Activated T-cell treated with anti-CD3 and anti-CD28 coated beads, Interleukin-2, amount 50 U/mL, for 72 hours (primary cell): ENCODE data around the gene FMNL1. TPM values are rescaled to one million over a fixed set of nuclear protein-coding genes. Genes with fewer than 3 reads are reported as not detected.

Source experiments
- ATAC-seq, 2 donors: fragments of 150-1000 bp; cut with Tn5 transposase; replicated peaks in 1 of 2; 2 replicates each; pipeline ENCODE4 v1.10.0; 2021; ENCODE audit warnings: moderate library complexity in 2 of 2, mild to moderate bottlenecking in 1 of 2
- DNase-seq, 2 donors: peaks; one replicate each; pipeline ENCODE4 v3.0.0; 2021 to 2022; ENCODE audit warnings: mixed read lengths in 1 of 2
- H3K27ac Mint-ChIP-seq: one replicate; pipeline ENCODE4 v1.8.0; 2022; ENCODE audit warnings: mild to moderate bottlenecking, moderate library complexity, mixed read lengths
- H3K27me3 Mint-ChIP-seq: one replicate; pipeline ENCODE4 v1.8.0; 2022; ENCODE audit warnings: low read depth, mixed read lengths
- H3K36me3 Mint-ChIP-seq, 2 donors: one replicate each; pipeline ENCODE4 v1.8.0; 2022; ENCODE audit warnings: mixed read lengths in 2 of 2, mild to moderate bottlenecking in 1 of 2; ENCODE audit not compliant: insufficient read depth in 2 of 2
- H3K4me1 Mint-ChIP-seq: one replicate; pipeline ENCODE4 v1.8.0; 2022; ENCODE audit warnings: low read depth, mixed read lengths
- H3K4me3 Mint-ChIP-seq, 2 donors: one replicate each; pipeline ENCODE4 v1.8.0; 2022; ENCODE audit warnings: mild to moderate bottlenecking in 2 of 2, mixed read lengths in 2 of 2, moderate library complexity in 2 of 2
- H3K9me3 Mint-ChIP-seq, 2 donors: one replicate each; pipeline ENCODE4 v1.8.0; 2022; ENCODE audit warnings: mixed read lengths in 2 of 2
- total RNA-seq, 2 donors: library from RNA; stranded (reverse); gene quantifications; one replicate each; pipeline ENCODE4 v1.2.3, GENCODE V29; 2022

The FMNL1 gene
- total RNA-seq, 2 donors from 2014 or later: 559 to 689 TPM

DNA sequence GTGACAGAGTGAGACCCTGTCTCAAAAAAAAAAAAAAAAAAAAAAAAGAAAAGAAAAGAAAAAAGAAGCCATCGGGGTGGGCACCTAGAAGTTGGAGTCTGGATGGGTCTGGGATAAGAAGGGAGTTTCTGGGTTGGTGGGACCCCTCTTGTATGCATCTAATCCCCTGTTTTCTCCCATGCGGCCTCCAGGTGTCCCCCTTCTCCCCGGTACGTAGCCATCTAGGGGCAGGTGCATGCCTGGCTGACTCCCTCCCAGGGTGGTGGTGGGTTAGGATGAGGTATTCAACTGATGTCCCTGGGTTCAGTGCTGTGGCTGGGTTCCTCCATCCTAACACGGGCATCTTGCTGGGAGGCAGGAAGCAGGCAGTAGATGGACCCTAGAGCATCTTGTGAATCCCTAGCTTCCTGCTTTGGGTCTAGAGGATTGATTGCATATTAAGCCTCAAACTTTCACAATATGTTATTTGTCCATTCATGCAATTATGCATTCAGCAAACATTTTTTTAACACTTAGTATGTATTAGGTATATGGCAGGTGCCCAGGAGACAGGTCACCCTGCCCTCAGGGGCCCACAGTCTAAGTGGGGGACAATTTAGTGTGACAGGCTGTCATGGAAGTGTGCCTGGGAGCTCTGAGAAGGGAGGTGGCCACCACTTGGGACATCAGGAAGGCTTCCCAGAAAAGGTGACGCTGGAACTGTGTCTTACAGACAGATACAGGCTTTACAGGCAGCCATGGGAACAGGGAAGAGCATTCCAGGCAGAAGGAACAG lies 13.1 kb downstream of the FMNL1 start:
- peak overlapping the region; percentile 64 for H3K27ac Mint-ChIP-seq
- no peaks in the 10 kb centered on the region for H3K27me3 Mint-ChIP-seq
- ATAC-seq (peak; percentile 37 to 48), DNase-seq (peak; percentile 43 to 59)
- H3K4me1 Mint-ChIP-seq: peaks cover 86% of the 10 kb centered on the region
- H3K4me3 Mint-ChIP-seq: peak overlapping the region; percentile 48 to 61
- no peaks in the 10 kb centered on the region for H3K9me3 Mint-ChIP-seq
- H3K36me3 Mint-ChIP-seq: peaks cover 24 to 51% of the 10 kb centered on the region in 2 donors

DNA sequence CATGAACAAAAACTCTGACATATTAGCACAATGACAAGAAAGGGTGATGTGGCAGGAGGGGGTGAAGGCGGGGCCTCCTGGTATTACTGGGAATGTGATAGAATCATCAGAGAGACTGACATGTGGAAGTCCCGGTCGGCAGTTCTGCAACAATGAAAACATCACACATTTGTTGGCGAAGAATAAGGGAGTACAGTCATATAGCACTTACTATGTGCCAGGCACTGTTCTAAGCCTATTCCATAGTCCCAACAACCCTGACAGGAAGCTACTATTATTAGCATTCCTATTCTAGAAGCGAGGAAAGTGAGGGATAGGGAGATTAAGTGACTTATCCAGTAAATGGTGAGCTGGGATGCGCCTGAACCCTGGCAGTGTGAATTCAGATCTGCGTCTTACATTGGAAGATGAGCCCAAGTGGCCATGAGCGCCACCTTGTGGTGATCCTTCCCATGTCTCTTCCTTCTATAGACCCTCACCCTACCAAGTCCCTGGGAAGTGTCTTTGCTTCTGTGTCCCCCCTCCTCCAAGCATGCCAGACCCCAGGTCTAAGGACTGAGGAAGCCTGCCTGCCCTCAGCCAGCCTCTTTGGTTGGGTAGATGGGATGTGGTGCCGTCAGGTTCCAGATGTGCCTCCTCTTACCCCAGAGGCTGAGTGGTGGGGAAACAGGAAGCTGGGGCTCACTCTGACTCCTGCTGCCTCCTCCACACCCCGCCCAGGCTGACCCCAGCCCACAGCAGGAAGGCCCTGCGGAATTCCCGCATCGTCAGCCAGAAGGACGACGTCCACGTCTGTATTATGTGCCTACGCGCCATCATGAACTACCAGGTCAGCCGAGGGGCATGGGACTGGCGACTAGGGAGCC lies 14.0 kb downstream of the FMNL1 start:
- peak; percentile 80 to 81 for DNase-seq
- Mint-ChIP-seq H3K27me3 (no peaks in the 10 kb centered on the region), H3K27ac (peak overlapping the region; percentile 64), H3K36me3 (peaks cover 27 to 55% of the 10 kb centered on the region in 2 donors), H3K4me3 (peak overlapping the region; percentile 48 to 61), H3K9me3 (no peaks in the 10 kb centered on the region), H3K4me1 (peaks cover 79% of the 10 kb centered on the region)
- ATAC-seq: peak; percentile 56 to 59

DNA sequence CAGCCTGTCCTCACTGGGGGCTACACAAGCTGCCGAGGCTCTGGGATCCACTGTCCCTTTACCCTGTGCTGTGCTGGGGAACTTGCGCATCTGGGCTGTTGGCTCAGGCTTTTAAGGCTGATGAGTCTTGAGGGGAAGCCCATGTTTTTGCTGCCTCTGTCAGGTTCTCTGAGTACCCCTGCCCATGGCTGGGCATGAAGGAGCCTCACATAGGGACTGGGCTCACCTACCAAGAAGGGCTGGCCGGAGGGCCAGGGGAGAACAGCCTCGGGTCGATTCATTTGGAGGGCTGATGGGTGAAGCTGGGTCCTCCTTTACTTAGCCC lies 14.6 kb downstream of the FMNL1 start:
- DNase-seq (no peak), ATAC-seq (no peak)
- H3K36me3 Mint-ChIP-seq: peaks cover 27 to 58% of the 10 kb centered on the region in 2 donors
- no peaks in the 10 kb centered on the region for H3K9me3 Mint-ChIP-seq
- H3K27ac Mint-ChIP-seq: peak overlapping the region; percentile 21
- H3K4me3 Mint-ChIP-seq: no peak overlapping the region
- H3K4me1 Mint-ChIP-seq: peaks cover 73% of the 10 kb centered on the region
- H3K27me3 Mint-ChIP-seq: no peaks in the 10 kb centered on the region

DNA sequence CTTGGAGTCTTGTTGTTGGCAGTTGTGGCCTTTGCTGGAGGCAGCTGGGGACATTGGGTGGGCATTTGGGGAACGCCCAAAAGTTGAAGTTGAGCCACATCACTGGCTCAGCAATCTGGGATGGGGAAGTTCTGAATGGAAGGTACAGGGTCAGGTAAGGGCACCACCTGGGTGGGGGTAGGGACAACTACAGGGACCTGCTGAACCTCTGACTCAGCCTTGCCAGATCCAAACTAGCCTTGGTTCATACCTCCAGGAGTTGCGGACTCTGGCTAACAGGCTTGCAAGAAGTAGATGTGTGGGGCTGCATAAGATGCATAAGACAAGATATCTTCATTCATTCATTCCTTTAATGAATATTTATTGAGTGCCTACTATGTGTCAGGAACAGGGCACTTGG lies 16.0 kb downstream of the FMNL1 start:
- DNase-seq (no peak), ATAC-seq (no peak)
- no peaks in the 10 kb centered on the region for H3K27me3 Mint-ChIP-seq
- peak overlapping the region; percentile 80 for H3K27ac Mint-ChIP-seq
- H3K9me3 Mint-ChIP-seq: no peaks in the 10 kb centered on the region
- H3K4me3 Mint-ChIP-seq: no peak overlapping the region
- peaks cover 23 to 53% of the 10 kb centered on the region in 2 donors for H3K36me3 Mint-ChIP-seq
- H3K4me1 Mint-ChIP-seq: peaks cover 59% of the 10 kb centered on the region

GRCh38 chr17:45238155-45238774 lies 16.6 kb downstream of the FMNL1 start:
- H3K4me1 Mint-ChIP-seq: peaks cover 57% of the 10 kb centered on the region
- no peak for ATAC-seq
- no peaks in the 10 kb centered on the region for H3K9me3 Mint-ChIP-seq
- H3K27ac Mint-ChIP-seq: peak overlapping the region; percentile 80
- H3K27me3 Mint-ChIP-seq: no peaks in the 10 kb centered on the region
- no peak overlapping the region for H3K4me3 Mint-ChIP-seq
- no peak for DNase-seq
- peaks cover 22 to 55% of the 10 kb centered on the region in 2 donors for H3K36me3 Mint-ChIP-seq

GRCh38 chr17:45240905-45241327 lies 19.2 kb downstream of the FMNL1 start:
- Mint-ChIP-seq H3K4me3 (no peak overlapping the region), H3K9me3 (no peaks in the 10 kb centered on the region), H3K27ac (no peak overlapping the region), H3K4me1 (peaks cover 41% of the 10 kb centered on the region), H3K36me3 (peaks cover 16 to 46% of the 10 kb centered on the region in 2 donors), H3K27me3 (no peaks in the 10 kb centered on the region)
- DNase-seq (no peak), ATAC-seq (no peak)

DNA sequence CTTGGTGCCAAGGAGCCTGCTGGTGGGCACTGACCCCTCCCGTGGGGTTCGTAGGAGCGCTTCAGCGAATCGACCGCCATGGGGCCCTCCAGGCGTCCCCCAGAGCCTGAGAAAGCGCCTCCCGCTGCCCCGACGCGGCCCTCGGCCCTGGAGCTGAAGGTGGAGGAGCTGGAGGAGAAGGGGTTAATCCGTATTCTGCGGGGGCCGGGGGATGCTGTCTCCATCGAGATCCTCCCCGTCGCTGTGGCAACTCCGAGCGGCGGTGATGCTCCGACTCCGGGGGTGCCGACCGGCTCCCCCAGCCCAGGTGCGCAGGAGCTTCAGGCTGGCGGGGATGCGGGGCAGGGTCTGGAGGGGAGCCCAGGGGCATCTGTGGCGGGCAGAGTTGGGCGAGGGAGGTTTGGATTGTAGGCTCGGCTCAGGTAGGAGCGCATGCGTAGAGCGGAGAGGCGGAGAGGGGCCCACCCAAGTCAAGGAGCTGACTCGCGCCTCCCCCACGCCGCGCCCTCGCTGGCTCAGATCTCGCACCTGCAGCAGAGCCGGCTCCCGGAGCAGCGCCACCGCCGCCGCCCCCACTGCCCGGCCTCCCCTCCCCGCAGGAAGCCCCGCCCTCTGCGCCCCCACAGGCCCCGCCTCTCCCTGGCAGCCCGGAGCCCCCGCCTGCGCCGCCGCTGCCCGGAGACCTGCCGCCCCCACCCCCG lies 19.8 kb downstream of the FMNL1 start:
- DNase-seq (no peak), ATAC-seq (no peak)
- peaks cover 16 to 43% of the 10 kb centered on the region in 2 donors for H3K36me3 Mint-ChIP-seq
- H3K27me3 Mint-ChIP-seq: no peaks in the 10 kb centered on the region
- H3K9me3 Mint-ChIP-seq: no peaks in the 10 kb centered on the region
- H3K4me3 Mint-ChIP-seq: no peak overlapping the region
- peaks cover 44% of the 10 kb centered on the region for H3K4me1 Mint-ChIP-seq
- no peak overlapping the region for H3K27ac Mint-ChIP-seq

- no peak for ATAC-seq
- H3K36me3 Mint-ChIP-seq: peaks cover 16 to 45% of the 10 kb centered on the region in 2 donors
- no peak overlapping the region for H3K4me3 Mint-ChIP-seq
- DNase-seq: no peak
- peaks cover 48% of the 10 kb centered on the region for H3K4me1 Mint-ChIP-seq
- no peaks in the 10 kb centered on the region for H3K27me3 Mint-ChIP-seq
- no peak overlapping the region for H3K27ac Mint-ChIP-seq
- H3K9me3 Mint-ChIP-seq: no peaks in the 10 kb centered on the region
Measured at GRCh38 chr17:45242029-45242414, 20.3 kb downstream of the FMNL1 start.

DNA sequence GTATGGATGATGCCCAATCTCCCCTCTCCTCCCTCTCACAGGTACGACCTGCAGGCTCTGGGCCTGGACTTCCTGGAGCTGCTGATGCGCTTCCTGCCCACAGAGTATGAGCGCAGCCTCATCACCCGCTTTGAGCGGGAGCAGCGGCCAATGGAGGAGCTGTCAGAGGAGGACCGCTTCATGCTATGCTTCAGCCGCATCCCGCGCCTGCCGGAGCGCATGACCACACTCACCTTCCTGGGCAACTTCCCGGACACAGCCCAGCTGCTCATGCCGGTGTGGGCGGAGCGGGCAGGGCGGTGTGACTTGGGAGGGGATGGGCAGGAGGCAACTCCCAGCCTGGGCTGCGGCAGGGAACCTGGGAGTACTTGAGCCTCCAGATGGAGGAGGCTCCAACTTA lies 22.1 kb downstream of the FMNL1 start:
- Mint-ChIP-seq H3K27ac (no peak overlapping the region), H3K4me1 (peaks cover 48% of the 10 kb centered on the region), H3K4me3 (no peak overlapping the region), H3K27me3 (no peaks in the 10 kb centered on the region), H3K9me3 (no peaks in the 10 kb centered on the region), H3K36me3 (peaks cover 7 to 28% of the 10 kb centered on the region in 2 donors)
- ATAC-seq (no peak), DNase-seq (no peak)

DNA sequence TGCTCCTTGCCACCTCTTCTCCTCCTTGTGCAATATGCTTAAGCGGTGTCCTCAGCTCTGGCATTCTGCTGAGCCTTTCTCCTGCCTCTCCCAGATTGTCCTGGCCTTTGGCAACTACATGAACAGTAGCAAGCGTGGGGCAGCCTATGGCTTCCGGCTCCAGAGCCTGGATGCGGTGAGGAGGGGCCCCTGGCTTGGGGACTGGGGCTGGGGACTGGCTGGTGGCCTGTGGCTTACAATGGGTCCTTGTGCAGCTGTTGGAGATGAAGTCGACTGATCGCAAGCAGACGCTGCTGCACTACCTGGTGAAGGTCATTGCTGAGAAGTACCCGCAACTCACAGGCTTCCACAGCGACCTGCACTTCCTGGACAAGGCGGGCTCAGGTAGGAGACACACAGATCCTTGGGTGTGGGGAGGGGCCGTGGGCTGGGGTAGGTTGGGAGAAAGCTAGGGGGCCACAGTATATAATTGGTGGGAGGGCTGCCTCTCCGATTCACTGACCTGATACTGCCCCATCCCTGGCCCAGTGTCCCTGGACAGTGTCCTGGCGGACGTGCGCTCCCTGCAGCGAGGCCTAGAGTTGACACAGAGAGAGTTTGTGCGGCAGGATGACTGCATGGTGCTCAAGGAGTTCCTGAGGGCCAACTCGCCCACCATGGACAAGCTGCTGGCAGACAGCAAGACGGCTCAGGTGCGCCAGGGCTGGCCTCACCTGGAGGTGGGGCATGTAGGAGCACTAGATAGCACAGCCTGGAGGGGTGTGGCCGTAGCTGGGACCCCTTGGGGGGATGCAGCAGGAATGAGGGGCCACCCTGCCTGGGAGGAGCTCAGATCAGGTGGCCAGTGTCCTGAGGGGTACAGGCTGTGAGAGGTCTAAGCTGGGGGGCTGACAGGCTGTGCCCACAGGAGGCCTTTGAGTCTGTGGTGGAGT lies 23.3 kb downstream of the FMNL1 start:
- H3K4me3 Mint-ChIP-seq: peak overlapping the region in 1 of 2 donors; percentile 32
- H3K9me3 Mint-ChIP-seq: no peaks in the 10 kb centered on the region
- no peak for ATAC-seq
- peaks cover 2 to 17% of the 10 kb centered on the region in 2 donors for H3K36me3 Mint-ChIP-seq
- no peaks in the 10 kb centered on the region for H3K27me3 Mint-ChIP-seq
- DNase-seq: no peak
- peak overlapping the region; percentile 77 for H3K27ac Mint-ChIP-seq
- peaks cover 46% of the 10 kb centered on the region for H3K4me1 Mint-ChIP-seq

DNA sequence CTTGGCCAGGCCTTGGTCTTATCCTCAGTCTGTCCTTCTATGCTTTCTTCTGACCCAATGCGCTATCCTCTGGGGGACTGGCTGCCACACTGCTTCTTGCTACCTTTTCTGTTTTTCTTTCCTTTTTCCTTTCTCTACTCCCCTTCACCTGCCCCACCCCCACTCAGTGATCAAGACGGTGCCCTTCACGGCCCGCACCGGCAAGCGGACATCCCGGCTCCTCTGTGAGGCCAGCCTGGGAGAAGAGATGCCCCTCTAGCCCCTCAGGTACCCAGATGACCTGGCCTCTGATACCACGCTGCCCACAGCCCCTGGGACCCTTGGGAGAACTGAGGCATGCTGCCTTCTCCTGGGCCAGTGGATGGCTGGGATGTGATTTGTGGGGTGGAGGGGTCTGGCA lies 24.7 kb downstream of the FMNL1 start:
- Mint-ChIP-seq H3K27ac (peak overlapping the region; percentile 63), H3K4me1 (peaks cover 58% of the 10 kb centered on the region), H3K4me3 (peak overlapping the region; percentile 91 to 92), H3K27me3 (no peaks in the 10 kb centered on the region), H3K36me3 (peaks cover 2 to 12% of the 10 kb centered on the region in 2 donors), H3K9me3 (no peaks in the 10 kb centered on the region)
- no peak for ATAC-seq
- no peak for DNase-seq
